Activated CD8-positive, alpha-beta memory T cell treated with anti-CD3 and anti-CD28 coated beads, Interleukin-2, amount 10 ng/mL, durations not matched to agents 7 days and 5 days (primary cell): ENCODE data around the gene FNDC3B. TPM values are rescaled to one million over a fixed set of nuclear protein-coding genes. Genes with fewer than 3 reads are reported as not detected.

Experiments
- ATAC-seq: fragments of 150-1000 bp; cut with Tn5 transposase; one replicate; pipeline ENCODE4 v1.10.0; 2021; ENCODE audit warnings: moderate library complexity
- CTCF ChIA-PET: fragments of 350-600 bp; sonication (Branson Sonifier 250); formaldehyde crosslinking; loops from one replicate; lab custom pipeline; 2021; ENCODE audit warnings: antibody characterized with exemption; lab: Charles Lee
- DNase-seq: peaks from one replicate; pipeline ENCODE4 v3.0.0-alpha.2; 2020
- H3K27ac Mint-ChIP-seq: one replicate; pipeline ENCODE4 v1.8.0; 2021; ENCODE audit warnings: mild to moderate bottlenecking, mixed read lengths
- H3K27me3 Mint-ChIP-seq: one replicate; pipeline ENCODE4 v1.8.0; 2021; ENCODE audit warnings: mixed read lengths
- H3K36me3 Mint-ChIP-seq: one replicate; pipeline ENCODE4 v1.8.0; 2021; ENCODE audit warnings: mild to moderate bottlenecking, mixed read lengths
- H3K4me1 Mint-ChIP-seq: one replicate; pipeline ENCODE4 v1.8.0; 2021; ENCODE audit warnings: mixed read lengths
- H3K4me3 Mint-ChIP-seq: one replicate; pipeline ENCODE4 v1.8.0; 2021; ENCODE audit warnings: mild to moderate bottlenecking, moderate library complexity, mixed read lengths
- H3K9me3 Mint-ChIP-seq: one replicate; pipeline ENCODE4 v1.8.0; 2022; ENCODE audit warnings: low read depth, mixed read lengths
- total RNA-seq, 2 experiments: library from RNA; stranded (reverse); gene quantifications; one replicate each; pipeline ENCODE4 v1.2.3, GENCODE V29; 2021

FNDC3B gene
- total RNA-seq, 2 experiments from 2014 or later, result 25.4 to 31.1 TPM

GRCh38 chr3:172137287-172138192 lies 98.2 kb downstream of the FNDC3B start:
- Mint-ChIP-seq H3K4me3 (no peak overlapping the region), H3K4me1 (peaks cover 83% of the 10 kb centered on the region), H3K36me3 (peaks cover 10% of the 10 kb centered on the region), H3K9me3 (no peaks in the 10 kb centered on the region), H3K27me3 (no peaks in the 10 kb centered on the region), H3K27ac (peak overlapping the region; percentile 48)
- CTCF ChIA-PET, result interaction anchor here (1.2 to 3.2 kb wide), 2 partner anchors 31 to 103 kb away, joined by 4 to 11 read pairs; no protein-coding TSS in a partner anchor
- DNase-seq, result no peak
- ATAC-seq, result no peak

- Mint-ChIP-seq H3K4me3 (no peak overlapping the region), H3K27me3 (no peaks in the 10 kb centered on the region), H3K4me1 (peaks cover 83% of the 10 kb centered on the region), H3K36me3 (peaks cover 10% of the 10 kb centered on the region), H3K27ac (peak overlapping the region; percentile 48), H3K9me3 (no peaks in the 10 kb centered on the region)
- CTCF ChIA-PET, result interaction anchor here (1.2 to 3.2 kb wide), 2 partner anchors 32 to 104 kb away, joined by 4 to 11 read pairs; no protein-coding TSS in a partner anchor
- ATAC-seq (peak; percentile 31), DNase-seq (no peak)
These were observed 98.8 kb downstream of the FNDC3B start for GRCh38 chr3:172138193-172138537.

DNA sequence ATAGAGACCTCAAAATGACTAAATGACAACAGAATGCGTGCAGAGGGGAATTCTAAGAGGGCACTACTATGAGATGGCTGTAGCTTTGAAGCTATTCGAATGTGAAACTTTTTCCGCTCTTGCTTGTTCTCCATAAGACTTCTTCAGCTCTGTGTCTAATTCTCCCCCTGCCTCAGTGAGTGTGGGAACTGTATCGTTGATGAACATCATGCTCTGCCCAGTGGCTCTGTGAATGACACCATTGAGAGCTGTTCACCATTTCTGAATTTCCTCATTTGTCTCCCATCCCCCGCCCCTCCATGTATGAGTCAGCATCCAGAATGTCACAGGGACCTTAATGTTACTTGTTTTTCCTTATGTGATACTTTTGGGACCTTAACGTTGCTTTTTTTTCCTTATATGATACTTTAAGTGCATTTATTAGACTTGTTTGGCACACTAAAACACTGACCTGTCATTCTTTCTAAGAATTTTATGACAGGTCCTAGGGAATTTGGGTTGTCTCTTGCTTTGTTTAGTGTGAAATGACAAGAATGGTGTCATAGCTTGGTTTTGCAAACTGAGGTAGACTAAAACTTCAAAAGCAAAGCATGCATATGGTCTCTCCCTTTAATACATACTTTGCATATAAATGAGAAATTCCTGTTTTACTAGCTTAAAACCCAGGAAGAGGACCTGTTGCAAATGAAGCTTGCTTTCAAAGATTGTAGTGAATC lies 99.6 kb downstream of the FNDC3B start:
- CTCF ChIA-PET, result interaction anchor here (1.3 to 3.2 kb wide), 3 partner anchors 11 to 194 kb away, joined by 7 to 11 read pairs (median 11); no protein-coding TSS in a partner anchor
- Mint-ChIP-seq H3K27me3 (no peaks in the 10 kb centered on the region), H3K9me3 (no peaks in the 10 kb centered on the region), H3K36me3 (peaks cover 5% of the 10 kb centered on the region), H3K4me3 (peak overlapping the region; percentile 48), H3K27ac (peak overlapping the region; percentile 89), H3K4me1 (peaks cover 78% of the 10 kb centered on the region)
- peak; percentile 70 for DNase-seq
- ATAC-seq, result peak; percentile 69

- H3K36me3 Mint-ChIP-seq, result peaks cover 3% of the 10 kb centered on the region
- no peaks in the 10 kb centered on the region for H3K9me3 Mint-ChIP-seq
- H3K4me3 Mint-ChIP-seq, result no peak overlapping the region
- peaks cover 76% of the 10 kb centered on the region for H3K4me1 Mint-ChIP-seq
- no peaks in the 10 kb centered on the region for H3K27me3 Mint-ChIP-seq
- H3K27ac Mint-ChIP-seq, result peak overlapping the region; percentile 89
- CTCF ChIA-PET, result interaction anchor here (1.3 to 3.2 kb wide), 3 partner anchors 10 to 193 kb away, joined by 7 to 11 read pairs (median 11); no protein-coding TSS in a partner anchor
- no peak for DNase-seq
- no peak for ATAC-seq
These were observed 100.3 kb downstream of the FNDC3B start for GRCh38 chr3:172139528-172140276.

DNA sequence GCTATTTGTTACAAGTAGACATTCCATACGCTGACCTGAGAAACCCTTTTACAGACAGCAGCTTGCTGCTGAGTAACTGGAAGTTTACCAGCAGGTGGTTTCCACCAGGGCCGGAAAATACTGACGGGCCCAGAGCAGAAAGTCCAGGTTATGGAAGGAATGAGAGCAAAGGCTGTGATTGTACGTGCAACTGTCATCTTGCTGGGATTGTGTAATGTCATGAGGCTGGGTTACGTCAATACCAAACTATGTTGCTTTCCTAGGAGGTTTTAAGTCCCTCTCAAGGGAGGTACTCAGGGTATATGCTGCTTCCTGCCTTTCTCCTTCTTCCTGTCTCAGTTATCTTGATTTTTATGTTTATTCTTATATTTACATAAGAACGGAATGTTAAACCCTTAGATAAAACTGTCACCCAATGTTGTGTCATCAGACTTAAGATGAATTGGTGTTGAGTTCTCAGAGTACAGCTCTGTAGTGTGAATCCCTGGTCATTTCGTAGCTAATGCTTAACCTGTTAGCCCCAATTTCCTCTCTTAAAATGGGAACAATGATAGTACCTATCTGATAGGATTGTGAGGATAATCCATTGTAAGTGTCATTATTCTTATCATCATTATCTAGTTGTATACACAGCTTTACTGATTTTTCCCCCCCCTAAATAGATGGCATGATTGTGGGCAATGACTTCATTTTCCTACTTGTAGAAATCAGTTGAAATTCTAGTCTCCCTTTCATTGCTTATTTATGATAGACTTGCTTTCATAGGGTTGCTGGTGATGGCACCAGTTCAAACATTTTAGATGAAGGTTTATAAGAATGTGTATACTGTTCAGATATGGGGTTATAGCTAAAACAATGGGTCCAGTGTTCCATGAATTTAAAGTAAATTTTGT lies 101.4 kb downstream of the FNDC3B start:
- Mint-ChIP-seq H3K9me3 (no peaks in the 10 kb centered on the region), H3K4me1 (peaks cover 73% of the 10 kb centered on the region), H3K36me3 (peaks cover 3% of the 10 kb centered on the region), H3K27ac (no peak overlapping the region), H3K4me3 (no peak overlapping the region), H3K27me3 (no peaks in the 10 kb centered on the region)
- CTCF ChIA-PET, result interaction anchor here (1.7 to 3.2 kb wide), 2 partner anchors 9 to 35 kb away, joined by 11 read pairs; no protein-coding TSS in a partner anchor
- DNase-seq (no peak), ATAC-seq (no peak)

GRCh38 chr3:172142051-172142863 lies 102.9 kb downstream of the FNDC3B start:
- peaks cover 62% of the 10 kb centered on the region for H3K4me1 Mint-ChIP-seq
- DNase-seq (no peak), ATAC-seq (no peak)
- H3K27ac Mint-ChIP-seq, result peak overlapping the region; percentile 18
- peaks cover 4% of the 10 kb centered on the region for H3K36me3 Mint-ChIP-seq
- no peaks in the 10 kb centered on the region for H3K9me3 Mint-ChIP-seq
- CTCF ChIA-PET, result no interaction called here
- no peak overlapping the region for H3K4me3 Mint-ChIP-seq
- no peaks in the 10 kb centered on the region for H3K27me3 Mint-ChIP-seq

DNA sequence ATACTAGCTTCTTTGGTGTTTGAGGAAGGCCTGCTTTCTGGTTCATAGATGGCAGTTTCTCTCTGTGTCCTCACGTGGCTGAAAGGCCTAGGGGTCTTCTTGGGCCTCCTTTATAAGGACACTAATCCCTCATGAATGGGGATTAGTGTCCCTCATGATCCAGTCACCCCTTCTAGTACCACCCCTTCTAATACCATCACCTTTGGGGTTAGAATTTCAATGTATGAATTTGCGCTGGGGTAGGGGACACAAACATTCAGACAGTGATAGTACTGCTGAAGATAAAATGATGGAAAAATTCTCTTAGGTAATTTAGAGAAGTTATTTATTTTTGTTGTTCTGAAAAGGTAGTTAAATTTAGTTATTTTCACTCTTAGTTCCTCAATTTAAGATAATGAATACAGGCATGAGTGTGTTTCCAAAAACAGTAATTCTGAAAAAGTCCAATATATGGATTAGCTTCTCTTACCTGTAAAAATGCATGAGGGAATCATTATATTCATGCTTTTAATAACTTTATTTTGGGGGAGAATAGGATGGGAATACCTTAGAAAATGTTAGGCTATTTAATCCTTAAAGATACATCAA lies 103.6 kb downstream of the FNDC3B start:
- ATAC-seq, result no peak
- Mint-ChIP-seq H3K9me3 (no peaks in the 10 kb centered on the region), H3K4me3 (no peak overlapping the region), H3K36me3 (peaks cover 5% of the 10 kb centered on the region), H3K27me3 (no peaks in the 10 kb centered on the region), H3K4me1 (peaks cover 56% of the 10 kb centered on the region), H3K27ac (no peak overlapping the region)
- CTCF ChIA-PET, result no interaction called here
- no peak for DNase-seq

DNA sequence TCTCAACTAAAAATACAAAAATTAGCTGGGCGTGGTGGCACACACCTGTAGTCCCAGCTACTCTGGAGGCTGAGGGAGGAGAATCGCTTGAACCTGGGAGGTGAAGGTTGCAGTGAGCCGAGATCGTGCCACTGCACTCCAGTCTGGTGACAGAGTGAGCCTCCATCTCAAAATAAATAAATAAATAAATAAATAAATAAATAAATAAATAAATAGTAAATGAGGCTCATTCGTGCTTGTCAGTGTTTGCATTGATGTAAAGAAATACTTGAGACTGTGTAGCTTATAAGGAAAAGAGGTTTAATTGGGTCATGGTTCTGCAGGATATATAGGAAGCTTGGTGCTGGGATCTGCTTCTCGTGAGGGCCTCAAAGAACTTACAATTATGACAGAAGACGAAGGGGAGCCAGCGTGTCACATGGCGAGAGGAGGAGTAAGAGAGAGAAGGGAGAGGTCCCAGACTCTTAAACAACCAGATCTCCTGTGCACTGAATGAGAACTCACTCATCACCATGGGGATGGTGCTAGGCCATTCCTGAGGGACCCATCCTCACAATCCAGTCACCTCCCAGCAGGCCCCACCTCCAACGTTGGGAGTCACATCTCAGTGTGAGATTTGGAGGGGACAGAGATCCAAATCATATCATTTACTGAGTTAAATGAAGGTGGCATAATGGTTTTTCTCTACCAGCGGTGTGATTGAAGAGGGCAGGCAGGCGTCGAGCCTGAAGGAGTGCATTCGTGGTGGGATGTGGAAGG lies 104.5 kb downstream of the FNDC3B start:
- no peak for DNase-seq
- no peak for ATAC-seq
- no peaks in the 10 kb centered on the region for H3K27me3 Mint-ChIP-seq
- H3K9me3 Mint-ChIP-seq, result no peaks in the 10 kb centered on the region
- peak overlapping the region; percentile 31 for H3K27ac Mint-ChIP-seq
- H3K4me3 Mint-ChIP-seq, result no peak overlapping the region
- CTCF ChIA-PET, result no interaction called here
- peaks cover 55% of the 10 kb centered on the region for H3K4me1 Mint-ChIP-seq
- H3K36me3 Mint-ChIP-seq, result peaks cover 5% of the 10 kb centered on the region

GRCh38 chr3:172144601-172145000 lies 105.2 kb downstream of the FNDC3B start:
- CTCF ChIA-PET, result no interaction called here
- Mint-ChIP-seq H3K4me1 (peaks cover 49% of the 10 kb centered on the region), H3K4me3 (no peak overlapping the region), H3K27ac (no peak overlapping the region), H3K36me3 (peaks cover 5% of the 10 kb centered on the region), H3K9me3 (no peaks in the 10 kb centered on the region), H3K27me3 (no peaks in the 10 kb centered on the region)
- ATAC-seq, result no peak
- no peak for DNase-seq

GRCh38 chr3:172145031-172145686 lies 105.8 kb downstream of the FNDC3B start:
- CTCF ChIA-PET, result interaction anchor here (0.7 kb wide), 1 partner anchor 22 kb away, joined by 3 read pairs; no protein-coding TSS in a partner anchor
- peaks cover 43% of the 10 kb centered on the region for H3K4me1 Mint-ChIP-seq
- no peaks in the 10 kb centered on the region for H3K27me3 Mint-ChIP-seq
- ATAC-seq, result peak; percentile 49
- no peaks in the 10 kb centered on the region for H3K9me3 Mint-ChIP-seq
- DNase-seq, result no peak
- H3K27ac Mint-ChIP-seq, result peak overlapping the region; percentile 30
- H3K36me3 Mint-ChIP-seq, result peaks cover 5% of the 10 kb centered on the region
- H3K4me3 Mint-ChIP-seq, result peak overlapping the region; percentile 16
